Suprapubic skin (tissue), 4 donors: ENCODE measurements around the gene CIB4. TPM values are rescaled to one million over a fixed set of nuclear protein-coding genes. Genes with fewer than 3 reads are reported as not detected.
A peak's percentile ranks its signal among the peaks of the same experiment; 100 is the strongest.

ENCODE experiments used
- DNase-seq, 2 donors: peaks; one replicate each; pipeline ENCODE4 v3.0.0-alpha.2; 2019; ENCODE audit warnings: low spot score in 2 of 2
- H3K27ac ChIP-seq: fragments of 200-600 bp; sonication (generic); one replicate; pipeline ENCODE4 v1.5.1; 2019
- H3K27me3 ChIP-seq: fragments of 200-600 bp; sonication (generic); one replicate; pipeline ENCODE4 v1.5.1; 2019
- H3K36me3 ChIP-seq: fragments of 200-600 bp; sonication (generic); one replicate; pipeline ENCODE4 v1.5.1; 2019
- H3K4me1 ChIP-seq: fragments of 200-600 bp; sonication (generic); one replicate; pipeline ENCODE4 v1.5.1; 2019
- H3K4me3 ChIP-seq: fragments of 200-600 bp; sonication (generic); one replicate; pipeline ENCODE4 v1.5.1; 2019; ENCODE audit warnings: mild to moderate bottlenecking
- H3K9me3 ChIP-seq: fragments of 200-600 bp; sonication (generic); one replicate; pipeline ENCODE4 v1.5.1; 2019
- EP300 ChIP-seq: sonication (generic); formaldehyde crosslinking; IDR thresholded peaks from one replicate; pipeline ENCODE4 v1.6.1; 2017; ENCODE audit warnings: antibody characterized with exemption
- POLR2A ChIP-seq, 2 donors: fragments of 450-650 bp; IDR thresholded peaks; one replicate each; pipeline ENCODE4 v1.6.1; 2017; ENCODE audit warnings: antibody characterized with exemption in 2 of 2, mild to moderate bottlenecking in 2 of 2, moderate library complexity in 2 of 2
- POLR2AphosphoS5 ChIP-seq, 3 donors: sonication (generic); formaldehyde crosslinking; IDR thresholded peaks; one replicate each; pipeline ENCODE4 v1.6.1; 2017; ENCODE audit warnings: antibody characterized with exemption in 3 of 3
- WGBS: methylation state at CpG from one replicate; pipeline ENCODE4 v1.1.5; 2018; 5-methylcytosine and 5-hydroxymethylcytosine counted together
- total RNA-seq, 4 donors: library from RNA; depleted of rRNA; stranded (reverse); fragments of >200 nt; gene quantifications; one replicate each; pipeline ENCODE4 v1.1.0, GENCODE V29; 2016
- TF ChIP-seq, protein P1 (sequence below), 2 donors: fragments of 200-600 bp in 1 of 2; fragments of 450-650 bp in 1 of 2; sonication (generic) in 1 of 2; IDR thresholded peaks; one replicate each; pipeline ENCODE4 v1.5.1; 2016 to 2019; ENCODE audit warnings: antibody characterized with exemption in 2 of 2, mild to moderate bottlenecking in 1 of 2, moderate library complexity in 1 of 2

Gene CIB4
- total RNA-seq, 4 donors from 2014 or later = not detected

DNA sequence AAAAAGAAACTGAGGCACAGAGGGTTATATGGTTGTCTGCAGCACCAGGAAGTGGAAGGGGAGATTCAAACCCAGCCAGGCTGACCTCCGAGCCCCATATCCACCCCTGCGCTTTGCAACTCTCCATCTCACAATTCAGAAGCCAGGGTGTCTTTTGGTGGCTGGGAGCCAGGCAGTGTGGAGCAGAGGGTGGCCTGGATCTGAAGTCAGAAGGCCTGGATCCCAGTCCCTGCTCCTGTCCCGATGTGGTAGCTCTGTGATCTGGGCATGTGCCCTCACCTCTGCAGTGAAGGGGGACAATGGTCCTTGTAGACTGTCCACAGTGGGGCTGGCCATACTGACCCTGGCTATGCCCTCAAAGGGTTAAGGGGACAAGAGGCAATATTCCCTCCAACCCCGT, 57.0 kb downstream of the CIB4 start:
- 91% methylated on average over 2 of the region's 4 CpGs for WGBS
- Histone ChIP-seq H3K9me3 (no peaks in the 10 kb centered on the region), H3K4me3 (no peak overlapping the region), H3K36me3 (no peaks in the 10 kb centered on the region), H3K27me3 (peaks cover 61% of the 10 kb centered on the region), H3K4me1 (no peaks in the 10 kb centered on the region), H3K27ac (no peak overlapping the region)
- peak in 1 of 2 donors; percentile 52 for DNase-seq
- TF ChIP-seq POLR2A (IDR thresholded peaks at IDR 0.05) = no peak
- TF ChIP-seq EP300 = no peak
- TF ChIP-seq, protein P1, sequence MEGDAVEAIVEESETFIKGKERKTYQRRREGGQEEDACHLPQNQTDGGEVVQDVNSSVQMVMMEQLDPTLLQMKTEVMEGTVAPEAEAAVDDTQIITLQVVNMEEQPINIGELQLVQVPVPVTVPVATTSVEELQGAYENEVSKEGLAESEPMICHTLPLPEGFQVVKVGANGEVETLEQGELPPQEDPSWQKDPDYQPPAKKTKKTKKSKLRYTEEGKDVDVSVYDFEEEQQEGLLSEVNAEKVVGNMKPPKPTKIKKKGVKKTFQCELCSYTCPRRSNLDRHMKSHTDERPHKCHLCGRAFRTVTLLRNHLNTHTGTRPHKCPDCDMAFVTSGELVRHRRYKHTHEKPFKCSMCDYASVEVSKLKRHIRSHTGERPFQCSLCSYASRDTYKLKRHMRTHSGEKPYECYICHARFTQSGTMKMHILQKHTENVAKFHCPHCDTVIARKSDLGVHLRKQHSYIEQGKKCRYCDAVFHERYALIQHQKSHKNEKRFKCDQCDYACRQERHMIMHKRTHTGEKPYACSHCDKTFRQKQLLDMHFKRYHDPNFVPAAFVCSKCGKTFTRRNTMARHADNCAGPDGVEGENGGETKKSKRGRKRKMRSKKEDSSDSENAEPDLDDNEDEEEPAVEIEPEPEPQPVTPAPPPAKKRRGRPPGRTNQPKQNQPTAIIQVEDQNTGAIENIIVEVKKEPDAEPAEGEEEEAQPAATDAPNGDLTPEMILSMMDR (IDR thresholded peaks at IDR 0.05) = no peak
- TF ChIP-seq POLR2AphosphoS5 (IDR thresholded peaks at IDR 0.05) = no peak

DNA sequence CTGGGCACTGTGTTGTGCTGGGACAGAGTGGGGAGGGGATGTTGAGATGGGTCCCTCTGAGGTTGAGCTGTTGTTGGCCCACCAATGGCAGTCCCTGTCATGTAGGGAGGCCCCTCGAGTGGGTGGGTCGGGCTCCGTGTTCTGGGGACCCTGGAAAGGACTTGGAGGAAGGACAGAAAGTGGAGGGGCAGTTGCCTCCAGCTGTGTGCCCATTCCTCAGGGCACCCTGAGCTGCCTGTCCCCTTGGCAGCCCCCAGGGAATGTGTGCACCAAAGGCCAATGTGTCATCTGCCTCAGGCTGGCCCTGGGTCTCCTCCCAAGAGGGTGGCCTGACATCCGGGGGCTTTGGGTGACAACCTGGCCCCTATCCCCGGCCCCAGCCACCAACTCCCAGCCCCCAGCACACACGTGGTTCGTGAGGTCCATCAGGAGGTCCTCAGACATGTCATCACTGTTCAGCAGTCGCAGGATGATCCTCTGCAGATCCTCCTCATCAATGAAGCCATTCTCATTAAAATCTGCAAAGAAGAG, 57.7 kb downstream of the CIB4 start:
- peaks cover 63% of the 10 kb centered on the region for H3K27me3 ChIP-seq
- no peaks in the 10 kb centered on the region for H3K36me3 ChIP-seq
- WGBS = 72% methylated on average over 7 of the region's 8 CpGs
- H3K27ac ChIP-seq = no peak overlapping the region
- no peaks in the 10 kb centered on the region for H3K9me3 ChIP-seq
- H3K4me1 ChIP-seq = no peaks in the 10 kb centered on the region
- no peak overlapping the region for H3K4me3 ChIP-seq
- DNase-seq = peak in 1 of 2 donors; percentile 54
- TF ChIP-seq, protein P1 (IDR thresholded peaks at IDR 0.05) = no peak
- TF ChIP-seq POLR2A (IDR thresholded peaks at IDR 0.05) (no peak), EP300 (no peak), POLR2AphosphoS5 (IDR thresholded peaks at IDR 0.05) (no peak)

DNA sequence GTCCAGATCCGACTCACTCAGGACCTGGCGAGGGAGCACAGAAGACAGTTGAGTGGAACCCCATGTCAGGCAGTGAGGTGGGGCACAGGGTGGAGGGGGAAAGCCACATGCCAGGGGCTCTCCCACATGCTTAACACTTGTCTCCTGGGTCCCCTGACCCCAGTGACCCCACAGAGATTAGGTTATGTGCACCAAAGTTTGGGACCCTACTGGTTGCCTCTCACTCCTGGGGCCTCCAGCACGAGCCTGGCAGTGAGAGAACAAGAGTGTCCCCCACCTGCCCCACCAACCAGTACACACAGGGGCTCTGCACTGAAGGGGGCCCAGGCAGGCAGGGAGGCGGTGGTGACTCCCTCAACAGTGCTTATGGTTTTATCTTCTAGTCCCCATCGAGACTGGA, 58.3 kb downstream of the CIB4 start:
- 89% methylated on average over 5 of the region's 5 CpGs for WGBS
- H3K4me1 ChIP-seq = peaks cover 2% of the 10 kb centered on the region
- DNase-seq = peak in 1 of 2 donors; percentile 58
- H3K36me3 ChIP-seq = no peaks in the 10 kb centered on the region
- no peaks in the 10 kb centered on the region for H3K9me3 ChIP-seq
- no peak overlapping the region for H3K27ac ChIP-seq
- H3K4me3 ChIP-seq = no peak overlapping the region
- TF ChIP-seq, protein P1 (IDR thresholded peaks at IDR 0.05) = no peak
- no peak for TF ChIP-seq EP300
- TF ChIP-seq POLR2AphosphoS5 (IDR thresholded peaks at IDR 0.05) = no peak
- TF ChIP-seq POLR2A (IDR thresholded peaks at IDR 0.05) = no peak
- peaks cover 58% of the 10 kb centered on the region for H3K27me3 ChIP-seq

DNA sequence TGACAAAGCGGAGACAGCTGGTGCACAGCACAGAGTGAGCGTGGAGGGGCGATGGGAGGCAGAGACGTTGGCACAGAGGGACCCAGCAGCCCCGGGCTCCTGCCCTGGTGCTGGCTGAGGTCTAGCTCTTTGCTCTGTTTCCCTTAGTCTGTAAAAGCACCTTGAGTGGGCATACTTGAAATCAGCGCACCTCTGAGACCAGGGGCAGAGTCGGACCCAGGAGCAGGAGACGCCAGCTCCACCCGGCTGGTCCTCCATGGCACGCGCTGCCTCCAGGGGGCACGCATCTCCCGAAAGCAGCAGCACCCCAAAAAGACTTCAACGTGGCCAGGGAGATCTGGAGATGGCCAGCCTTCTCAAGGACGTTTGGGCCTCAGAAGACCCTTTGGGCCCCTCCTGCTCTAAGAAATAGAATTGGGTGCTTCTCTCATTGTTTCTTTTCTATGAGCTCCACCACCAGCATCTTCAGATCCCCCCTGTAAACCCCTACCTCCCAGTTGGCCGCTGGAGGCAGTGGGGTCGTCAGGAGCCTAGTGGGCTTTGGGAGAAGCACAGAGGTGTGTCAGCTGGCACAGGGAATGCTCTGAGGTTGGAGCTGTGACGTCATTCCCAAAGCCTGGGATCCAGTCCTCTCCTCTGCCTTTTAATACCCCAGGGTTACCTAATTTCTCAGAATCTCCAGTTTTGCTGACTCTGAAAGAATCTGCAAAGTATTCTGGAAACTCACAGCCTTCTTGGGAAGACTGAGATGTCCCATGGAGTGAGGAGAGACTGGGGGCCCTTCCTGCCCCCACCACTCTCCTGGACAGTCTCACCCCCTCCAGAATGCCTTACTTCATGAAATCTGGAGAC, 58.9 kb downstream of the CIB4 start:
- Histone ChIP-seq H3K27ac (no peak overlapping the region), H3K4me3 (no peak overlapping the region), H3K4me1 (peaks cover 6% of the 10 kb centered on the region), H3K27me3 (peaks cover 62% of the 10 kb centered on the region), H3K36me3 (no peaks in the 10 kb centered on the region), H3K9me3 (no peaks in the 10 kb centered on the region)
- 81% methylated on average over 10 of the region's 18 CpGs for WGBS
- TF ChIP-seq POLR2A (IDR thresholded peaks at IDR 0.05) (no peak), EP300 (no peak), POLR2AphosphoS5 (IDR thresholded peaks at IDR 0.05) (no peak)
- TF ChIP-seq, protein P1 (IDR thresholded peaks at IDR 0.05) = no peak
- DNase-seq = peak in 1 of 2 donors; percentile 69

DNA sequence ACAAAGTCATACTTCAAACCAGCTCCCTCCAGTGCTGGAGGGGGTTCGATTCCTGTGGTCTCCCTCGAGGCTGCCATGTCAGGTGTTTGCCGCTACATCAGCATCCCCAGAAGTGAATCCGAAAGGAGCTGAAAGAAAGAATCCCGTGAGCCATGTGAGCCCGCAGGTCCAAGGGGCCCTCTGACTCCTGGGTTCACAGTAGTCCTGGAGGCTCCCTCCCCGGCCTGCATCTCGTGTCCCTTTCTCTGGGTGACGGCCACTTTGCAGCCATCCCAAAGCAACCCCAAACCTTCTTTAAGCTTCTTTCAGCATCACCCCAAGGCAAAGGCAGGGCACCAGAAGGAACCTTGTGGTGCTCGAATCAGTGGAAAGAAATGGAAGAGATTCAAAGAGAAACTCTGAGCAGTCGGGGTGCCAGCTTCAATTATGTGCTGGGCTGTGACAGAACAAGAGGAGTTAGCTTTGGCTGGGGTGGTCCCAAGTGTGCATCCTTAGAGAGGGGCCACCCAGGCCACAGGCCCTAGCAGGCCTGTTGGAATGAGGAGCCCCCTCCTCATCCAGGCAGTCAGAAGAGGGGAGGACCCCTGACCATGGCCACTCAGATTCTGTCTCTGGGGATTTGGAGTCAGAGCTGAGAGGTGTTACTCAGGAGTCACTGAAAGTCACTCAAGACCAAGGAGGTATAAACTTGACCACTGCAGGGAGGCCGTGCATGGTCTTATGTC, 59.7 kb downstream of the CIB4 start:
- Histone ChIP-seq H3K36me3 (no peaks in the 10 kb centered on the region), H3K4me3 (no peak overlapping the region), H3K4me1 (peaks cover 7% of the 10 kb centered on the region), H3K9me3 (no peaks in the 10 kb centered on the region), H3K27me3 (peaks cover 64% of the 10 kb centered on the region), H3K27ac (no peak overlapping the region)
- no peak for TF ChIP-seq POLR2A (IDR thresholded peaks at IDR 0.05)
- TF ChIP-seq, protein P1 (IDR thresholded peaks at IDR 0.05) = no peak
- no peak for TF ChIP-seq POLR2AphosphoS5 (IDR thresholded peaks at IDR 0.05)
- TF ChIP-seq EP300 = no peak
- WGBS = 79% methylated on average over 11 of the region's 12 CpGs
- DNase-seq = peak in 1 of 2 donors; percentile 47
